ENCODE measurements around the gene NSD2. TPM values are rescaled to one million over a fixed set of nuclear protein-coding genes. Genes with fewer than 3 reads are reported as not detected.
"Not testable (repeated sequence)": the region's sequence is repeated elsewhere in the genome, so short reads cannot be mapped to it uniquely, and the experiment has no call there.

The NSD2 gene
- total RNA-seq, 1 donor from 2014 or later: 49.8 TPM

GRCh38 chr4:1895971-1896657, 24.9 kb downstream of the NSD2 start:
- DNase-seq (ENCODE audit: extremely low read depth, low read depth, low spot score): no peak

GRCh38 chr4:1896658-1896991, 25.4 kb downstream of the NSD2 start:
- no peak for DNase-seq (ENCODE audit: extremely low read depth, low read depth, low spot score)

- DNase-seq (ENCODE audit: extremely low read depth, low read depth, low spot score): no peak
Observed at GRCh38 chr4:1898007-1898406, 26.8 kb downstream of the NSD2 start.

GRCh38 chr4:1898681-1899080, 27.5 kb downstream of the NSD2 start:
- DNase-seq (ENCODE audit: extremely low read depth, low read depth, low spot score): no peak

GRCh38 chr4:1899149-1900086, 28.2 kb downstream of the NSD2 start:
- DNase-seq (ENCODE audit: extremely low read depth, low read depth, low spot score): no peak

- no peak for DNase-seq (ENCODE audit: extremely low read depth, low read depth, low spot score)
Observed at GRCh38 chr4:1900087-1900433, 28.9 kb downstream of the NSD2 start.

- DNase-seq (ENCODE audit: extremely low read depth, low read depth, low spot score): no peak
Observed at GRCh38 chr4:1900624-1901023, 29.4 kb downstream of the NSD2 start.

- no peak for DNase-seq (ENCODE audit: extremely low read depth, low read depth, low spot score)
Observed at GRCh38 chr4:1901127-1901526, 29.9 kb downstream of the NSD2 start.

- no peak for DNase-seq (ENCODE audit: extremely low read depth, low read depth, low spot score)
Observed at GRCh38 chr4:1902243-1902642, 31.1 kb downstream of the NSD2 start.

- no peak for DNase-seq (ENCODE audit: extremely low read depth, low read depth, low spot score)
Observed at GRCh38 chr4:1903035-1903434, 31.8 kb downstream of the NSD2 start.

GRCh38 chr4:1904042-1904441, 32.8 kb downstream of the NSD2 start:
- no peak for DNase-seq (ENCODE audit: extremely low read depth, low read depth, low spot score)

- DNase-seq (ENCODE audit: extremely low read depth, low read depth, low spot score): no peak
Observed at GRCh38 chr4:1907848-1908525, 36.8 kb downstream of the NSD2 start.

- DNase-seq (ENCODE audit: extremely low read depth, low read depth, low spot score): not testable (repeated sequence)
Observed at GRCh38 chr4:1909696-1910095, 38.5 kb downstream of the NSD2 start.

- no peak for DNase-seq (ENCODE audit: extremely low read depth, low read depth, low spot score)
Observed at GRCh38 chr4:1910643-1911042, 39.5 kb downstream of the NSD2 start.

- DNase-seq (ENCODE audit: extremely low read depth, low read depth, low spot score): not testable (repeated sequence)
Observed at GRCh38 chr4:1911316-1911715, 40.1 kb downstream of the NSD2 start.

GRCh38 chr4:1922821-1923220, 51.6 kb downstream of the NSD2 start:
- DNase-seq (ENCODE audit: extremely low read depth, low read depth, low spot score): no peak

GRCh38 chr4:1927675-1928074, 56.5 kb downstream of the NSD2 start:
- no peak for DNase-seq (ENCODE audit: extremely low read depth, low read depth, low spot score)

GRCh38 chr4:1928356-1929239, 57.4 kb downstream of the NSD2 start:
- DNase-seq (ENCODE audit: extremely low read depth, low read depth, low spot score): no peak

GRCh38 chr4:1932736-1933135, 61.5 kb downstream of the NSD2 start:
- DNase-seq (ENCODE audit: extremely low read depth, low read depth, low spot score): no peak

- no peak for DNase-seq (ENCODE audit: extremely low read depth, low read depth, low spot score)
Observed at GRCh38 chr4:1933700-1934099, 62.5 kb downstream of the NSD2 start.

GRCh38 chr4:1937550-1937949, 66.4 kb downstream of the NSD2 start:
- DNase-seq (ENCODE audit: extremely low read depth, low read depth, low spot score): no peak
